ENCODE measurements around the gene PHKB.

Gene PHKB

DNA sequence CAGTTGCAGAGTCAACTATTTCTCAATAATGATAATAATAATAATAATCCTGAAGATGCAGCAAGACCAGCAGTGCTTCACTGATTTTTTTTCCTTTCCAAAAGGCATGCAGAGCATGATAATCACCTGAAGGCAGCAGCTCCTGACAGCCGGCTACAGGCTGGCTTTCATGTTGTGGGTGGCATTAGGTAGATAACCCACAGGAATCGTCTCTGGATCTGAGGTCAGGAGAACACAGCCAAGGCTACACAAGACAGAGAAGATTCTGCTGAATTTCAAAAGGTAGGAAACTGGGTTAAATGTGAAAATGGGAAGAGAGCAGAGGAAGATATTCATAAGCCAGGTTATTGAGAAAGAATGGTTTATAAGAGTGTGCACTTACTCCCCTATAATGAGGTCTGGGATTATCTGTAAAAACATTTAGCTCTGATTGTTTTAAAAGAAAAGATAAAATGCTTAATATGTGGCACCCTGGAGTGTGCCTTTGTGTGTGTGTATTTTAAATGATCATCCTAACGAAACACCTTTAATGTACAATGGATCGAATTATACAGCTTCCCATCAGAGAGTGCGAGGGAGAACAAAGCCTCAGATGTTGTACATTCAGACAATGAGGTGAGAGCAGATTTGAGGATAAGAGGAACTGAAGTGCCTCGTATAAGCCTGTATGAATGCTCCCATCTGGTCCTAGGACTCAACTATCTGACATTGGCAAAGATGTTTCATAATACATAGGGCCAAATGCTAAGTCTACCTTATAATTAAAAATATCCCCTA is 273.1 kb downstream of the PHKB start:
- no peak for DNase-seq

DNA sequence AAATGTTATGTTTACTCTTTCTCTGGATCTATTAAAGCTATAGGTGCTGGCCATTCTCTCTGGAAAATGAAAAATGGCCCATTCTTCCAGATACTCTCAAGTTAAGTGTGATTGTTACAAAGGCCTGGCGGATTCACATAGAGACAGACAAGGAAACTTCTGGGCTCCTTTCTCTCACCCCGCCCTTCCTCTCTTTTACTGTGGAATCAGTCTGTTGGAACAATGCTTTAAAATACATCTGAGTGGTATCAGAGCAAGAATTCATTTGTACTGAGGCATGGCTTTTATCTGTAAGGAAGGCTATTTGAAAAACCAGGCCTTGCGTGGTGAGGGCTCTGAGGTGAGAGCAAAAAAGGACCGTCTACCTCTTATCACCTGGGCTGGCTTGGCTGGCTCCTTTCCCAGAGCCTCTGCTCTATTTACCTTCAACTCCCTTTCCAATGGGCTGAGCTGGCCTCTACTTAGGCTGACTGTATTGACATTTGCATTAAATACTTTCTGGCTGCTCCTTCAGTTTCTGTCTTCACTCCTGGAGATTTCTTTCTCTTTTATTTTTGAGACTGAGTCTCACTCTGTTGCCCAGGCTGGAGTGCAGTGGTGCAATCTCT is 274.0 kb downstream of the PHKB start:
- DNase-seq = no peak

DNA sequence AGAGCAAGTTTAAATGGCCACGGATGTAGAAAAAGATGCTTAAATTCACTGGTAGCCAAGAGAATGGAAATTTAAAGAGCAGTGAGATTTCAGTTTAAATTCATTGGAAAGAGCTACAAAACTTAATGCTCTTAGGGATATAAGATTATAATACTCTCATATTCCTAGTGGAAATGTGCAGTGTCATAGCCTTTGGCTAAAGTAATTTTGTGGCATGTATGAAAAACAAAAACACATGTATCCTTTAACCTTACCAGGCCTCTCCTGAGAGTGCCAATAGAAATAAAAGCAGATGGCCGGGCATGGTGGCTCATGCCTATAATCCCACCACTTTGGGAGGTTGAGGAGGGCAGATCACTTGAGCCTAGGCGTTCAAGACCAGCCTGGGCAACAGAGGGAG is 289.2 kb downstream of the PHKB start:
- DNase-seq = no peak
